ENCODE data around the gene SLIT3. TPM values are rescaled to one million over a fixed set of nuclear protein-coding genes. Genes with fewer than 3 reads are reported as not detected.

SLIT3 gene
- total RNA-seq, 1 donor from 2014 or later = 56.6 TPM

DNA sequence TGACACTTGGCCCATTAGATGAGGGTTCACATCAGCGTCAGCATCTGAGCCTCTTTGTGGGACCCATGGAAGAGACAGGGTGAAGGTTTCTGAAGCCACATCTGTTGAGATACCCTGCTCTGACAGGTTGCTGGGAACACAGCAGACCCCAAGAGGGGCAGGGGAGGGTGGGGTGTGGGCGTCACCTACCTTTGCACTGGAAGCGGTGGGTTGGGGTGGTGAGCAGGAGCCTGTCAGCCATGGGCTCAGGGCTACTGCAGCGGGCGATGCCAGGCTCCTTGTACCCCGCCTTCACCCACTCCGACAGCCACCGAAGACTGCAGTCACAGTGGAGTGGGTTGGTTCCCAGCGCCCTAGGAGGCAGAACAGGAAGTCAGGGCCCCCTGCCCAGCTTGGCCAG lies 590.2 kb downstream of the SLIT3 start:
- TF ChIP-seq, protein P1, sequence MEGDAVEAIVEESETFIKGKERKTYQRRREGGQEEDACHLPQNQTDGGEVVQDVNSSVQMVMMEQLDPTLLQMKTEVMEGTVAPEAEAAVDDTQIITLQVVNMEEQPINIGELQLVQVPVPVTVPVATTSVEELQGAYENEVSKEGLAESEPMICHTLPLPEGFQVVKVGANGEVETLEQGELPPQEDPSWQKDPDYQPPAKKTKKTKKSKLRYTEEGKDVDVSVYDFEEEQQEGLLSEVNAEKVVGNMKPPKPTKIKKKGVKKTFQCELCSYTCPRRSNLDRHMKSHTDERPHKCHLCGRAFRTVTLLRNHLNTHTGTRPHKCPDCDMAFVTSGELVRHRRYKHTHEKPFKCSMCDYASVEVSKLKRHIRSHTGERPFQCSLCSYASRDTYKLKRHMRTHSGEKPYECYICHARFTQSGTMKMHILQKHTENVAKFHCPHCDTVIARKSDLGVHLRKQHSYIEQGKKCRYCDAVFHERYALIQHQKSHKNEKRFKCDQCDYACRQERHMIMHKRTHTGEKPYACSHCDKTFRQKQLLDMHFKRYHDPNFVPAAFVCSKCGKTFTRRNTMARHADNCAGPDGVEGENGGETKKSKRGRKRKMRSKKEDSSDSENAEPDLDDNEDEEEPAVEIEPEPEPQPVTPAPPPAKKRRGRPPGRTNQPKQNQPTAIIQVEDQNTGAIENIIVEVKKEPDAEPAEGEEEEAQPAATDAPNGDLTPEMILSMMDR (conservative IDR thresholded peaks at IDR 0.05) = no peak
- Mint-ChIP-seq H3K27me3 (peaks cover 47% of the 10 kb centered on the region), H3K4me1 (ENCODE audit: unreplicated experiment) (peaks cover 11% of the 10 kb centered on the region), H3K4me3 (no peak overlapping the region), H3K36me3 (peaks cover 3% of the 10 kb centered on the region), H3K27ac (no peak overlapping the region), H3K9me3 (no peaks in the 10 kb centered on the region)
- peak; percentile 48 for DNase-seq (ENCODE audit: extremely low spot score, unreplicated experiment)

DNA sequence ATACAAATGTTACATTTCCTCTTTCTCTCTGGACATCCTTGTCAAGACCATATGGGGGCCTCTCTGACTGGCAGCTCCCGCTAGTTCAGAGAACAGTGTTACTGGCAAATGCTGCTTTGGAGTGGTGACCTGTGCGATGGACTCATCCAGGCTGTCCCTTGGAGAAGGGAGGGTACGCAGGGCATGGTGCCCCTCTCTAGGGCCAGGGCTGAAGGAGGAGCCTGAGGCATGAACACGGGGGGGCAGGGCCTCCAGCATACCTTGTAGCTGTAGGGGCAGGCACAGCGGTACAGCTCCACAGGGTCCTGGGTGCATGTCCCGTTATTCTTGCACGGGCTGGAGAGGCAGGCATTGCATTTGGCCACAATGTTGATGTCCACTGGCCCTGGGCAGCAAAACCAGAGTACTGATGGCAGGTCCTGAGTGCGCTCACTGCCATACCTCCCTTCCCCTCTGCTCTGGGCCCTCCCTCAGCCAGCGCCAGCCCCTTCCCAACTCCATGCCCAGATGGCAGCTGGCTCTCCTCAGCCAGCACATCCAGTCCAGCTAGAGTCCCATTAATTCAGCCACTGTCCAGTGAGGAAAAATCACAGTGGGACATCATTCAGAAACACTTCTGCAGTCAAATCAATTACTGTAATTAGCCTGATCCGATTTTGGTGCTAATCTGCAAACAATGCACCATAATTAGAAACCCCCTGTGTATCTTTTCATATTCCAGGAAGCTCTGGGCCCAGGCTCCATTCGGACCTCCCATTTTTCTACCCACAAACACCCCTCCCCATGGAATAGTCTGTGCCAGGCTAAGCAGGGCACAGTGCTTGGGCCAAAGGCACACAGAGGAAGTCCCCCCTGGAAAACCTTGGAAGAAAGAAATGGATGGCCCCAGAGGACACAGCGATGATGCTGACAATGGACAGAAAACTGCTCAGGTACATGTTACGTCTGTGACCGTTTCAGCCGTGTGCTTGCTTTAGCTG lies 592.9 kb downstream of the SLIT3 start:
- H3K4me1 Mint-ChIP-seq (ENCODE audit: unreplicated experiment) = peaks cover 7% of the 10 kb centered on the region
- peak; percentile 36 for DNase-seq (ENCODE audit: extremely low spot score, unreplicated experiment)
- H3K36me3 Mint-ChIP-seq = peaks cover 7% of the 10 kb centered on the region
- no peaks in the 10 kb centered on the region for H3K9me3 Mint-ChIP-seq
- H3K27me3 Mint-ChIP-seq = peaks cover 43% of the 10 kb centered on the region
- TF ChIP-seq, protein P1 (conservative IDR thresholded peaks at IDR 0.05) = no peak
- no peak overlapping the region for H3K27ac Mint-ChIP-seq
- H3K4me3 Mint-ChIP-seq = no peak overlapping the region

DNA sequence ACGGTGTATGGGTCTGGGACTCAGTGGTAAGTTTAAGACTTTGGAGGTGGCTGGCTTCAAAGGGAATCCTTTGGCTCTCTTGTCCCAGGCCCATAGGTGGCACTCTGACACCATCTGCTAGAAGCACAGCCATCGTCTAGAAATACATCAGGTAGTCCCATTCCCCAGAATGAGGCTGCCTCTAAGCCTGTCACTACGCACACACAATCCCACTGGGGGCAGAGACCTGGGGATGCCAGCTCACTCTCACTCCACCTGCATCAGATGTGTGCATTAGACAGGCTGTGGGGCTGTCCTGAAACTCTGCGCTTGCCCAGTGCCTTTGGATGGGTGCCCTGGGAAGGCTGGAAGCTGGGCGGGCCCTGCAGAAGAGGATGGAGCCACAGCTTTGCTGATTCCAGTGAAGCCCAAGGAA lies 594.3 kb downstream of the SLIT3 start:
- peaks cover 41% of the 10 kb centered on the region for H3K27me3 Mint-ChIP-seq
- no peak for DNase-seq (ENCODE audit: extremely low spot score, unreplicated experiment)
- no peaks in the 10 kb centered on the region for H3K4me1 Mint-ChIP-seq (ENCODE audit: unreplicated experiment)
- H3K9me3 Mint-ChIP-seq = no peaks in the 10 kb centered on the region
- H3K4me3 Mint-ChIP-seq = no peak overlapping the region
- no peak overlapping the region for H3K27ac Mint-ChIP-seq
- H3K36me3 Mint-ChIP-seq = peaks cover 11% of the 10 kb centered on the region
- TF ChIP-seq, protein P1 (conservative IDR thresholded peaks at IDR 0.05) = peak; percentile 79

DNA sequence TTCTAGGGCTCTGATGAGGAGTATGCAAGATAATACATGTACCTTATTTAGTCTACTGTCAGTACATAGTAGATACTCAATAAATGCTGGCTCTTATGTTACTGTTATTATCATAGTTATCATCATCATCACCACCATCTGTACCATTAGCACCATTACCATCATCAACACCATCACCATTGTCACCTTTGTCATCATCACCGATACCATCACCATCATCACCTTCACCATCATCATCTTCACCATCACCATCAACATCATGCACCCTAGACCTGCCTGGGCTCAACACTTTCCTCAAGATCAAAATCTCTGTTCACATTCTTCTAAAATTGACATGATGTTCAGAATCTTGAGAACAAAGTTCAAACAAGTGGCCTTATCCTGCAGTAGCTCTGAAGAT lies 595.6 kb downstream of the SLIT3 start:
- DNase-seq (ENCODE audit: extremely low spot score, unreplicated experiment) = no peak
- H3K27ac Mint-ChIP-seq = no peak overlapping the region
- peaks cover 38% of the 10 kb centered on the region for H3K27me3 Mint-ChIP-seq
- H3K36me3 Mint-ChIP-seq = peaks cover 13% of the 10 kb centered on the region
- no peaks in the 10 kb centered on the region for H3K4me1 Mint-ChIP-seq (ENCODE audit: unreplicated experiment)
- TF ChIP-seq, protein P1 (conservative IDR thresholded peaks at IDR 0.05) = no peak
- H3K9me3 Mint-ChIP-seq = no peaks in the 10 kb centered on the region
- no peak overlapping the region for H3K4me3 Mint-ChIP-seq

DNA sequence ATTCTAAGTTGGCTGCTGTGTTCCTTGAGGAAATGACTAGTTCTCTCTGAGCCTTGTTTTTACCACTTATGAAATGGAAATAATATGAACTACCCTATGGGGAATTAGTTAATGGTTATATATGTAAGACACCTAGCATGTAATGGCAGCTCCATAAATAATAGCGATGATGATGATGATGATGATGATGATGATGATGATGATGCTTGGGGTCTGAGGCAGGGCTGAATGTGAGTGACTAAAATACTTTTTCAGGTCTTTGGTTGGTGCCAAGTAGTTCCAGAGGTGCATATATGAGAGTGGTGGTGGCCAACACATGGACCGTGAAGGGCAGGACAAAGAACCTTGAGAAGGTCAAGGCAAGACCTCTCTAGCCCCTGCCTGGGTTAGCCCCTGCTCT lies 598.4 kb downstream of the SLIT3 start:
- TF ChIP-seq, protein P1 (conservative IDR thresholded peaks at IDR 0.05) = no peak
- Mint-ChIP-seq H3K4me3 (no peak overlapping the region), H3K27me3 (peaks cover 30% of the 10 kb centered on the region), H3K9me3 (no peaks in the 10 kb centered on the region), H3K27ac (no peak overlapping the region), H3K4me1 (ENCODE audit: unreplicated experiment) (peaks cover under 1% of the 10 kb centered on the region), H3K36me3 (peaks cover 25% of the 10 kb centered on the region)
- no peak for DNase-seq (ENCODE audit: extremely low spot score, unreplicated experiment)
